ENCODE data around the gene SYNPO.

SYNPO gene

GRCh38 chr5:150651382-150651781, 10.9 kb downstream of the SYNPO start:
- H3K4me3 ChIP-seq (replicated peaks; ENCODE audit: low read depth, low read length) = no peak overlapping the region
- no peak for TF ChIP-seq CTCF (IDR thresholded peaks at IDR 0.05; ENCODE audit: low read depth, low read length, missing control alignments)
- no peak for DNase-seq (ENCODE audit: extremely low read depth, low read depth)

GRCh38 chr5:150651924-150652671, 11.6 kb downstream of the SYNPO start:
- no peak for DNase-seq (ENCODE audit: extremely low read depth, low read depth)
- no peak overlapping the region for H3K4me3 ChIP-seq (replicated peaks; ENCODE audit: low read depth, low read length)
- TF ChIP-seq CTCF (IDR thresholded peaks at IDR 0.05; ENCODE audit: low read depth, low read length, missing control alignments) = no peak

GRCh38 chr5:150653145-150653761, 12.8 kb downstream of the SYNPO start:
- TF ChIP-seq CTCF (IDR thresholded peaks at IDR 0.05; ENCODE audit: low read depth, low read length, missing control alignments) = peak; percentile 26
- no peak for DNase-seq (ENCODE audit: extremely low read depth, low read depth)
- no peak overlapping the region for H3K4me3 ChIP-seq (replicated peaks; ENCODE audit: low read depth, low read length)

GRCh38 chr5:150653762-150654556, 13.5 kb downstream of the SYNPO start:
- no peak overlapping the region for H3K4me3 ChIP-seq (replicated peaks; ENCODE audit: low read depth, low read length)
- no peak for TF ChIP-seq CTCF (IDR thresholded peaks at IDR 0.05; ENCODE audit: low read depth, low read length, missing control alignments)
- no peak for DNase-seq (ENCODE audit: extremely low read depth, low read depth)

- TF ChIP-seq CTCF (IDR thresholded peaks at IDR 0.05; ENCODE audit: low read depth, low read length, missing control alignments) = no peak
- DNase-seq (ENCODE audit: extremely low read depth, low read depth) = no peak
- H3K4me3 ChIP-seq (replicated peaks; ENCODE audit: low read depth, low read length) = no peak overlapping the region
These were observed 14.8 kb downstream of the SYNPO start for GRCh38 chr5:150655221-150655620.

- no peak for DNase-seq (ENCODE audit: extremely low read depth, low read depth)
- H3K4me3 ChIP-seq (replicated peaks; ENCODE audit: low read depth, low read length) = peak overlapping the region; percentile 40
- TF ChIP-seq CTCF (IDR thresholded peaks at IDR 0.05; ENCODE audit: low read depth, low read length, missing control alignments) = peak; percentile 32
These were observed 16.0 kb downstream of the SYNPO start for GRCh38 chr5:150656191-150657132.
